ENCODE data around the gene COQ6.
"Not testable (repeated sequence)": the region's sequence is repeated elsewhere in the genome, so short reads cannot be mapped to it uniquely, and the experiment has no call there.

COQ6 gene

GRCh38 chr14:73997944-73998447, 47.9 kb downstream of the COQ6 start:
- Mint-ChIP-seq H3K27me3 (ENCODE audit: low read depth) (no peaks in the 10 kb centered on the region), H3K4me3 (no peak overlapping the region), H3K4me1 (ENCODE audit: low read depth) (no peaks in the 10 kb centered on the region), H3K36me3 (ENCODE audit: low read depth) (peaks cover 2% of the 10 kb centered on the region), H3K27ac (no peak overlapping the region), H3K9me3 (no peaks in the 10 kb centered on the region)

GRCh38 chr14:73998726-73999125, 48.6 kb downstream of the COQ6 start:
- Mint-ChIP-seq H3K4me3 (no peak overlapping the region), H3K9me3 (no peaks in the 10 kb centered on the region), H3K27ac (no peak overlapping the region), H3K4me1 (ENCODE audit: low read depth) (no peaks in the 10 kb centered on the region), H3K27me3 (ENCODE audit: low read depth) (no peaks in the 10 kb centered on the region), H3K36me3 (ENCODE audit: low read depth) (peaks cover 3% of the 10 kb centered on the region)

GRCh38 chr14:74005664-74006063, 55.6 kb downstream of the COQ6 start:
- not testable (repeated sequence) for H3K9me3 Mint-ChIP-seq; H3K4me1 Mint-ChIP-seq (ENCODE audit: low read depth); H3K36me3 Mint-ChIP-seq (ENCODE audit: low read depth); H3K27me3 Mint-ChIP-seq (ENCODE audit: low read depth); H3K27ac Mint-ChIP-seq; H3K4me3 Mint-ChIP-seq

GRCh38 chr14:74008843-74009499, 58.9 kb downstream of the COQ6 start:
- no peak overlapping the region for H3K4me3 Mint-ChIP-seq
- H3K27ac Mint-ChIP-seq = no peak overlapping the region
- no peaks in the 10 kb centered on the region for H3K9me3 Mint-ChIP-seq
- H3K36me3 Mint-ChIP-seq (ENCODE audit: low read depth) = peaks cover 5% of the 10 kb centered on the region
- H3K4me1 Mint-ChIP-seq (ENCODE audit: low read depth) = no peaks in the 10 kb centered on the region
- H3K27me3 Mint-ChIP-seq (ENCODE audit: low read depth) = no peaks in the 10 kb centered on the region

Measured in T-helper 1 cell treated with Interleukin-12 subunit alpha and Interleukin-12 subunit beta and Interleukin-4 antibody, amounts not matched to agents 30 μg/mL and 1 μg/mL, for 36 hours (primary cell).